Kidney tubule cell (primary cell): ENCODE measurements around the gene KRT86.
A peak's percentile ranks its signal among the peaks of the same experiment; 100 is the strongest.
"Not testable (repeated sequence)": the region's sequence is repeated elsewhere in the genome, so short reads cannot be mapped to it uniquely, and the experiment has no call there.

Experiments used
- DNase-seq: peaks from one replicate; pipeline ENCODE4 v3.0.0-alpha.2; 2018; ENCODE audit warnings: low spot score

The KRT86 gene

GRCh38 chr12:52251367-52252051 is 22.9 kb upstream of the KRT86 start:
- peak; percentile 64 for DNase-seq

DNA sequence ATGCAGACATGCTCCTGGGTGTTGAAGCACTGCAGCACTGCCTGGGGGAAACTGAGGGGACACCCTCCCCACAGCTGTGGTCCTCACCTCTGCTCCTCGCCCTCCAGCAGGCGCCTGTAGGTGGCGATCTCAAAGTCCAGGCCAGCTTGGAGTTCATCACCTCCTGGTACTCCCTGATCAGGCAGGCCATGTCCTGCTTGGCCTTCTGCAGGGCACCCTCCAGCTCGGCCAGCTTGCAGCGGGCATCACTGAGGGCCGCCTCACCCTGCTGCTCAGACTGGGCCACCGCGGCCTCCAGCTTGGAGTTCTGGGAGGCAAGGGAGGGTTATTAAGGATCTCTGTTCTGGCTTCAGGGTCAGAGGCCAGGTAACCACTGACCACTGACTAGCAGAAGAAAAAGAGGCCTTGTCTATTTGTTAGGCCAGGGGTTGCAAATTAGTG is 22.2 kb upstream of the KRT86 start:
- not testable (repeated sequence) for DNase-seq

DNA sequence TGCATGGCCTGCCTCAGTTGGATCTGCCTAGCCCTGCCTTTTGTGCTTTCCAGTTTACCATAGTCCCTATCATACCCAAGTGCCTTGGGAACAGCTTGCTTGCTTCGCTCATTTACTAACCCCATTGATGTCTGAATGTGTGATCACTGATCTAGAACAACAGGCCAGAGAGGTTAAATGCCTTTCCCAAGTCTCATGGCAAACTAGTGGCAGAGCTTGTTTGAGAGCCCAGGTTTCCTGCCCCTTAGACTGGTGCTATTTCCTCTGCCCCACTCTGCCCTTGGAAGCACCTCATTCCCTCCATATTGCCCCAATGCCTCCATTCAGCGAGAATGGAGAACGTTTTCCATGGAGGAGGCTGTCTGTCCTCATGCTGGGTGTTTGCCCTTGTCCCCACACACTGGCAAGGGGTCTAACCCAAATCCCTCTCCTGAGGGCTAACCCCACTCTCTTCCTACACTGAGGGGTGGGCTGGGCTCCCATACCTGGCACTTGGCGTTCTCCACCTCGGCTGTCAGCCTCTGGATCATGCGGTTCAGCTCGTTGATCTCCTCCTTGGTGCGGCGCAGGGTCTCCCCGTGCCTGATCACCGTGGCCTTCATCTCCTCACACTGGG is 21.6 kb upstream of the KRT86 start:
- DNase-seq = peak; percentile 91

DNA sequence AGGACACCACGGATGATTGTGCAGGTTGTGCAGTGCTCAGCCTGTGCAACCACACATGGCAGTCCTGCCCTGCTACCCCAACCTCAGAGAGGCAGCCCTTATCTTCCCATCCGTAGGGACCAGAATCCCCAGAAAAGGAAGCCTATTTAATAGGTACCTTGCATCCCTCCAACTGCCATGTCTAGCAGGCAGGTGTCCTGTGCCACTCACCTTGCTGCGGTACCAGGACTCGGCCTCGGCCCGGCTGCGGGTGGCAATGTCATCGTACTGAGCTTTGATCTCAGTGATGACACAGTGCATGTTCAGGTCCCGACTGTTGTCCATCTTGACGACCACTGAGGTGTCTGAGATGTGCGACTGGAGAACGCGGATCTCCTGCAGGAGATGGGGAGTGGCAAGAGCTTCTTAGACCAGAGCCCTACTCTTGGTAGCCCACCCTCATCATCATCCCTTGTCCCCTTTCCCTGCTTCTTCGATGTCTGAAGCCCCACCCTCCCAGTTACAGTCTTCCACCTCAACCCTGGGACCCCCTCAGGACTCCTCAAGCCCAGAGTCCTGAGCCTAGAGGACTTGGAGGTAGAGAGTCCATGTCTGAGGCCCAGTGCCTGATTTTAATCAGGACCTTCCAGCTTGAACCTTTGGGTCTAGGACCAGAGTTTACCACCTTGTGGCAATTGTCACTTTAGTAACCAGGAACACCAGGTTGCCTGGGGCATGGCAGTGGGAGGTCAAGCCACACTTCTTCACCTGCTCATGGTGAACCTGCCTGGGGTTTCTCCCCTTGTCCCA is 20.9 kb upstream of the KRT86 start:
- no peak for DNase-seq

GRCh38 chr12:52254180-52254964 is 20.1 kb upstream of the KRT86 start:
- DNase-seq = peak; percentile 60

- DNase-seq = peak; percentile 52
Measured at GRCh38 chr12:52254965-52255751, 19.3 kb upstream of the KRT86 start.

GRCh38 chr12:52255926-52256583 is 18.4 kb upstream of the KRT86 start:
- DNase-seq = peak; percentile 35

DNA sequence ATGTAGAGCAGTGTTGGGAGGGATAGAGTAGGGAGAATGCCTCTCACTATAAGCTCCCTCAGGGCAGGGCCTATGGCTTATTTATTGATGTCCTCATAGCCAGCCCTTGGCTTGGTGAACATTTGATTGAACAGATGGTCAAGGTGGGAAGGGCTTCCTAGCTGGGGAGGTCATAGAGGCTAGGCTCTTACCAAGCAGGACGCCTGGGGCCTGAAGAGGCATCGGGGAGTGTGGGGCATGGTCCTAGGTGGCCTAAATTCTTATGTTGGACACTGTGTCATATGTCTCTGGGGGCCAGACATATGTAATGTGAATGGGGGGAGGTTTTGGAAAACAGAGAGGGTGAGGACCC is 17.9 kb upstream of the KRT86 start:
- DNase-seq = no peak

GRCh38 chr12:52257074-52257551 is 17.3 kb upstream of the KRT86 start:
- DNase-seq = no peak

DNA sequence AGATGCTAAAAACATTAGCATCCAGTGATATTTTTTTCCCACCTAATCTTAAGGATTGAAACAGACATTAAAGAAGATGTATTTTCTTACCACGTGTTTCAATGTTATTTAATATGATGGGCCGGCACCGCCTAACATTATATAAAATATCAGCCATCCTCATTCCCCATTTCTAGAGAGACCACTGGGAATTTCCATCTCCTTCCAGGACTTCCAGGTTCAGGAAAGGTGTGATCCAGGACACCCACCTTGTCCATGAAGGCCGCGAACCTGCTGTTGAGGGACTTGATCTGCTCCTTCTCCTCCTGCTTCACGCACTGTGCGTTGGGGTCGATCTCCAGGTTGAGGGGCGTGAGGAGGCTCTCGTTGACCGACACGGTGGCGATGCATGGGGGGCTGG is 16.5 kb upstream of the KRT86 start:
- not testable (repeated sequence) for DNase-seq

- DNase-seq = no peak
Measured at GRCh38 chr12:52258335-52258901, 16.0 kb upstream of the KRT86 start.

DNA sequence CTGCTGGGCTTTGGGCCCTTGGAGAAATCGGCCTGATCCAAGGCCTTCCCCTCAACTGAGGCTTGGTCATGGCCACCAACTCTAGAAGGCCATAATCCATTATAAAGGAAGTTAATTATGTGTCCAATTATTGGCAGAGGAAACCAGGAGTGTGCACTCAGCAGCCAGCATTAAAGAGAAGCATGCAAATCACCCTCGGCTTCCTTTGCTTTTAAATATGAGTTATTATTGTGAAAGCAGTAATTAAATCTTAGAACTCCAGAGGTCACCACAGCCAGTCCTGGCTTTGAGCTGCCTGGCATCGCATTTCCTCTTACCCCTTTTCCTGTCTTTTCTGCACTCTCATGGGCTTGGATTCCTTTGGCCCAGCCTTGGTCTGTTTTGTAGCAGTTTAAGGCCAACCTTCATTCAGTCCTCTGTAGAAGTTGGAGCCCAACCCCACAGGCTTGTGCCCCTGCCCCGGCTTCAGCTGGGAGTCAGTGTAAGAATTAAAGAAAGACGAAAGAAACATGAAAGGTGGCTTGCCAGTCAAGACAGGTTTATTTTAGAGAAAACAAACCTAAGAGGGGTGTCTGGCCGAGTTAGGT is 14.7 kb upstream of the KRT86 start:
- DNase-seq = peak; percentile 18

DNA sequence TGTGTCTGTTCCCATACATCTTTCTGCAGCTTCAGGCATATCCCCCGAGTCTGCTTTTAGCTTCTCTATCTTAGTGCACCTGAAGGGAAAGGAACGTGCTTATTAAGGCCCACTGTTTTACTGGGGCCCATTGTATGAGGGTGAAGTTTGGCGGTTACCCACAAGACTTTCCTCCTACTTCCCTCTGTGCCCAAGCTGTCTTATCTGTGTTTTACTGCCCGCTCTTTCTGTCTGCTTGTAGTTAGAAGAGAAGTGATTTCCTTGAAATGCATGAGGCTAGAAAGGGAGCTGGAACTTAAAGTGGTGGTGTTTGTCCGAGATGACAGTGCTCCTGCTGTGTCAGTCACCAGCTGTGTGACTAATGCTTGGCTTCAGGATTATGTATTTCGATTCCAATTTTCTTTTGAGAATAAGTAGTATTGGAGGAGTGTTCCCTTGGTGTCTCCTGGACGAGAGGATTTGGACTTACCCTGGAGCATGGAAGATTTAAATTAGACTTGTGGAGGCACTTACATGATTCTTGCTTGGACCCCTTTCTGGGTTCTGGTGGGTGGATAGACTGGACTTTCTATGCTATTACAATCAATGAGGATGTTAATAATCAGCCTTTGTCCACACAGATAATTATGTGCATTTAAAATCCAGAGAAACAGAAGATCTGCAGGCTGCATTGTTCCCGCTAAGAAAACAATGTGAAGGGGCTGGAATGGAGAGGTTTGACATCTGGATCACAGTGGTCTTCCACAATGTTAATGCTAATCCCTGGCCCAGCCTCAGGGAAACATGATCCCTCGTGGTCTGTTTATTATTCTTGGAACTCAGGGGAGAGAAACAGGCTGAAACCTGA is 13.9 kb upstream of the KRT86 start:
- no peak for DNase-seq

- DNase-seq = no peak
Measured at GRCh38 chr12:52261208-52261484, 13.3 kb upstream of the KRT86 start.

- DNase-seq = no peak
Measured at GRCh38 chr12:52262286-52262685, 12.2 kb upstream of the KRT86 start.

GRCh38 chr12:52263761-52264434 is 10.5 kb upstream of the KRT86 start:
- no peak for DNase-seq

DNA sequence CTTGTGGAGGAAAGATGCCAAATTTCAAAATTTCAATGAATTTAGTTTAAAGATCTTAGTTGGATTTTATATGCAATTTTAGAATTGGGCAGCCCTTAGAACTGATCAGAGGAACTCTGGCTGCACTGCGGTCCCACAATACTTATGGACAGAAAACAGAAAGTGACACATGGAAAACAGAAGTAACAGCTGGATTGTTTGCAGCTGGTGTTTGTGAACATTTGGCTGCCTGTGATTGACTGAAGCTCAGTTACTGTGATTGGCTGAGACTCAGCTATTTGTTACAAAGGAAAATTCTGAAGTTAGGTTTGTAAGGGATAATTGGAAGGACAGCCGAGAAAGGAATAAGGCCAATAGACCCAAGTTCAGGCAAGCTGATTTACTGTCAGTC is 10.0 kb upstream of the KRT86 start:
- no peak for DNase-seq

DNA sequence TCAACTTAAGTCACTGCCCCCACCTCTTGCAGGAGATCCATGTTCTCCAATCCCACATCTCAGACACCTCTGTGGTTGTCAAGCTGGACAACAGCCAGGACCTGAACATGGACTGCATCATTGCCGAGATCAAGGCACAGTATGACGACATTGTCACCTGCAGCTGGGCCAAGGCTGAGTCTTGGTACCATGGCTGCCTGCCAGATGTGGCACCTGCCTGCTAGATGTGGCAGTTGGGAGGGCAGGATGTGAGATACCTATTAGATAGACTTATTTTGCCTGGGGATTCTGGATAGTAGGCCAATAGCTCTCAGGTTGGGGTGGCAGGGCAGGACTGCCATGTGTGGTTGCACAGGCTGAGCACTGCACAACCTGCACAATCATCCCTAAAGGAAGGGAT is 7.9 kb upstream of the KRT86 start:
- DNase-seq = no peak

- DNase-seq = no peak
Measured at GRCh38 chr12:52267266-52267665, 7.2 kb upstream of the KRT86 start.
